Coronary artery (tissue), 2 donors: ENCODE measurements around the gene WDR19.

Experiments used
- DNase-seq: peaks from one replicate; pipeline ENCODE4 v3.0.0-alpha.2; 2017; ENCODE audit warnings: low spot score
- H3K27ac ChIP-seq, 2 donors: fragments of 200-600 bp; sonication (generic); one replicate each; pipeline ENCODE4 v1.5.1; 2016 to 2019
- H3K4me3 ChIP-seq: fragments of 200-600 bp; sonication (generic); 2 replicates; pipeline ENCODE4 v1.5.1; 2016; ENCODE audit warnings: mild to moderate bottlenecking, moderate library complexity
- TF ChIP-seq, protein P1 (sequence below): fragments of 200-600 bp; sonication (generic); IDR thresholded peaks from one replicate; pipeline ENCODE4 v1.5.1; 2019; ENCODE audit warnings: antibody characterized with exemption

The WDR19 gene

GRCh38 chr4:39231660-39232059 lies 49.3 kb downstream of the WDR19 start:
- TF ChIP-seq, protein P1, sequence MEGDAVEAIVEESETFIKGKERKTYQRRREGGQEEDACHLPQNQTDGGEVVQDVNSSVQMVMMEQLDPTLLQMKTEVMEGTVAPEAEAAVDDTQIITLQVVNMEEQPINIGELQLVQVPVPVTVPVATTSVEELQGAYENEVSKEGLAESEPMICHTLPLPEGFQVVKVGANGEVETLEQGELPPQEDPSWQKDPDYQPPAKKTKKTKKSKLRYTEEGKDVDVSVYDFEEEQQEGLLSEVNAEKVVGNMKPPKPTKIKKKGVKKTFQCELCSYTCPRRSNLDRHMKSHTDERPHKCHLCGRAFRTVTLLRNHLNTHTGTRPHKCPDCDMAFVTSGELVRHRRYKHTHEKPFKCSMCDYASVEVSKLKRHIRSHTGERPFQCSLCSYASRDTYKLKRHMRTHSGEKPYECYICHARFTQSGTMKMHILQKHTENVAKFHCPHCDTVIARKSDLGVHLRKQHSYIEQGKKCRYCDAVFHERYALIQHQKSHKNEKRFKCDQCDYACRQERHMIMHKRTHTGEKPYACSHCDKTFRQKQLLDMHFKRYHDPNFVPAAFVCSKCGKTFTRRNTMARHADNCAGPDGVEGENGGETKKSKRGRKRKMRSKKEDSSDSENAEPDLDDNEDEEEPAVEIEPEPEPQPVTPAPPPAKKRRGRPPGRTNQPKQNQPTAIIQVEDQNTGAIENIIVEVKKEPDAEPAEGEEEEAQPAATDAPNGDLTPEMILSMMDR: no peak
- DNase-seq: no peak
- Histone ChIP-seq H3K4me3 (no peak overlapping the region), H3K27ac (no peak overlapping the region)

- TF ChIP-seq, protein P1: no peak
- no peak overlapping the region for H3K27ac ChIP-seq
- no peak overlapping the region for H3K4me3 ChIP-seq
- no peak for DNase-seq
Measured at GRCh38 chr4:39232100-39232499, 49.8 kb downstream of the WDR19 start.

GRCh38 chr4:39233114-39233513 lies 50.8 kb downstream of the WDR19 start:
- Histone ChIP-seq H3K4me3 (no peak overlapping the region), H3K27ac (no peak overlapping the region)
- DNase-seq: no peak
- TF ChIP-seq, protein P1: no peak

DNA sequence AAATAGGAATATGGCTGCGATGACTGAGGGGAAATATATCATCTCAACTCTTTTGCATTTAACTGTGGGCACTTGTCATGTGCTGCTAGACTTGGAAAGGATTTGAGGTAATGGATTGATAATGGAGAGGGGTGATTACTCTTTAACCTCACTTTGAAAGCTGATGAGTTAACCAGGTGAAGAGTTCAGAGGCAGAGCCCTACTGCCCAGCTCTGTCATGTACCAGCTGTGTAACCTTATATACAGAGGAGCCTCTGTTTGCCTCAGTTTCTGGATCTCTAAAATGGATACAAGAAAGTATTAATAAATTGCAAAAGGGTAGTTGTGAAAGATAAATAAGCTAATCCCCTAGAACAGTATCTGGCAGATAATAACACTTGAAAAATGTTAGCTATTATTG lies 51.5 kb downstream of the WDR19 start:
- no peak overlapping the region for H3K27ac ChIP-seq
- H3K4me3 ChIP-seq: no peak overlapping the region
- no peak for DNase-seq
- TF ChIP-seq, protein P1: no peak

- Histone ChIP-seq H3K4me3 (no peak overlapping the region), H3K27ac (no peak overlapping the region)
- DNase-seq: no peak
- TF ChIP-seq, protein P1: no peak
Measured at GRCh38 chr4:39235021-39235420, 52.7 kb downstream of the WDR19 start.

GRCh38 chr4:39235696-39236095 lies 53.4 kb downstream of the WDR19 start:
- no peak overlapping the region for H3K27ac ChIP-seq
- TF ChIP-seq, protein P1: no peak
- no peak overlapping the region for H3K4me3 ChIP-seq
- no peak for DNase-seq

DNA sequence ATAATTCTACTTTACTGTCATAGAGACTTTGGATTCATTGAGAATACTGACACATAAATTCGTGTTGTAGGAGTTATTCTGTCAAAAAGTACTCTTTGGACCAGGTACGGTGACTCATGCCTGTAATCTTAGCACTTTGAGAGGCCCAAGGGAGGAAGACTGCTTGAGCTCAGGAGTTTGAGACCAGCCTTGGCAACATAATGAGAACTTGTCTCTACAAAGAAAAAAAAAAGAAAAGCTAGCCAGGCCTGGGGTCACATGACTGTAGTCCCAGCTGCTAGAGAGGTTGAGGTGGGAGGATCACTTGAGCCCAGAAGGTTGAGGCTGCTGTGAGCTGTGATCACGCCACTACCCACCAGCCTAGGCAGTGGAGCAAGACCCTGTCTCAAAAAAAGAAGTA lies 54.9 kb downstream of the WDR19 start:
- Histone ChIP-seq H3K27ac (no peak overlapping the region), H3K4me3 (no peak overlapping the region)
- no peak for DNase-seq
- TF ChIP-seq, protein P1: no peak
